ENCODE data around the gene TADA3. TPM values are rescaled to one million over a fixed set of nuclear protein-coding genes. Genes with fewer than 3 reads are reported as not detected.

The TADA3 gene
- polyA plus RNA-seq, 2 of the 4 experiments (the other 2 are of a cell fraction) = 42.6 to 50.3 TPM

- no peak for TF ChIP-seq RNF2 (IDR thresholded peaks at IDR 0.05; ENCODE audit: borderline replicate concordance, low read depth)
These were observed 998 bp upstream of the TADA3 start (continued) for GRCh38 chr3:9793161-9793781.

DNA sequence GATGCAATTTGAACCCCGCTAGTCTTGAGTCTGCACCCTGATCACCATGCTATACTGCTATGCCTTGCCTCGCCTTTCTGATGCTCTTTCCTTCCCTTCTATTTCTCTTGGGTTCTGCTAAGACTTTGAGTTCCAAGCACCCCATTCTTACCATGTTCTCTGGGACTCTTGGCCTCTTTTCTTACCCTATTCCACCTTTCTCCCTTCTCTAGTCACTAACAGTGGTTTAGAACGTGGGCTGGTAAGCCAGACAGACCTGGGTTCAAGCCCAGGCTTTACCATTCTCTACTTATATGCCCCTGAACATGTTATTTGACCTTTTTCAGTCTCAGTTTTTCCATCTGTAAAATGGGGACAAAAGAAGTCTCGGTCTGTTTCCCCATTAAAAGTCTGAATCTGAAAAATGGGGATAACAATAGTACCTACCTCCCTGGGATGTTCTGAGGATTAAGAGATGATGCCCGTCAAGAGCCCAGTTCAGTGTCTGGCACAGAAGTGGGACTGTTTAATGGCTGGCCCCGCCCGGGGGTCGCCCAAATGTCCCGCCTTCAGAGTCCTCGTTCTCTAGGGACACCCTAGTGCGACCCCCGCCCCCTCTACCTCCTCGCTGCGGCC lies 376 bp downstream of the TADA3 start:
- ATAC-seq (no peak), FAIRE-seq (no peak), DNase-seq (ENCODE audit: low read depth in 1 of 2, low spot score in 1 of 2) (no peak)
- H3K4me3 ChIP-seq = peak overlapping the region; percentile 68
- WGBS (ENCODE audit: missing lambda C conversion rate) = 23% methylated on average over 9 of the region's 14 CpGs
- H3K27ac ChIP-seq = peak overlapping the region; percentile 95 to 97
- H3K4me1 ChIP-seq = peaks cover 21% of the 10 kb centered on the region
- CTCF ChIA-PET = interaction anchor here (0.6 to 2.5 kb wide), 9 partner anchors 10 to 155 kb away, joined by 3 to 9 read pairs (median 5); no protein-coding TSS in a partner anchor
- no peaks in the 10 kb centered on the region for H3K9me3 ChIP-seq
- POLR2A ChIA-PET = interaction anchor here (0.6 to 1.6 kb wide), 10 partner anchors 7 to 325 kb away, joined by 3 to 17 read pairs (median 4); partner anchors contain the start of genes BRPF1, CAMK1, OGG1 and TTLL3
- H3K4me2 ChIP-seq = peak overlapping the region; percentile 86
- TF ChIP-seq ZSCAN20 (CRISPR knock-in tag; IDR thresholded peaks at IDR 0.05) (no peak), TFCP2L1 (CRISPR knock-in tag; IDR thresholded peaks at IDR 0.05) (no peak), ZC3H11A (IDR thresholded peaks at IDR 0.05) (no peak), MAZ (IDR thresholded peaks at IDR 0.05; ENCODE audit: borderline replicate concordance, low read depth, low read length) (no peak), FOXS1 (CRISPR knock-in tag; IDR thresholded peaks at IDR 0.05) (no peak), FOSB (CRISPR knock-in tag; IDR thresholded peaks at IDR 0.05) (peak; percentile 79; the same call in 1 of the 2 replicates), RCOR1 (IDR thresholded peaks at IDR 0.05; ENCODE audit: low read depth, low read length) (0 out of 2 replicates have a peak, but pooled peaks have one; percentile 10), ESRRA (IDR thresholded peaks at IDR 0.05; ENCODE audit: borderline replicate concordance, low read length) (peak; percentile 32; the same call in 1 of the 2 replicates), RFX5 (IDR thresholded peaks at IDR 0.05) (no peak), HES2 (IDR thresholded peaks at IDR 0.05) (no peak), JUNB (IDR thresholded peaks at IDR 0.05) (no peak), POLR2A (IDR thresholded peaks at IDR 0.05; ENCODE audit: low read length) (no peak; the same call in 1 of the 2 replicates), RARB (CRISPR knock-in tag; IDR thresholded peaks at IDR 0.05) (no peak), HOXB5 (CRISPR knock-in tag; IDR thresholded peaks at IDR 0.05) (no peak), GATA3 (IDR thresholded peaks at IDR 0.05; ENCODE audit: borderline replicate concordance) (no peak), HEYL (CRISPR knock-in tag; IDR thresholded peaks at IDR 0.05) (no peak), EP300 (IDR thresholded peaks at IDR 0.05) (no peak), HDAC2 (IDR thresholded peaks at IDR 0.05) (peak; percentile 78; the same call in 1 of the 2 replicates), ZFP36 (IDR thresholded peaks at IDR 0.05; ENCODE audit: borderline replicate concordance, partially characterized antibody) (no peak), PBX3 (IDR thresholded peaks at IDR 0.05) (no peak), EHF (CRISPR knock-in tag; IDR thresholded peaks at IDR 0.05) (no peak; the same call in 1 of the 2 replicates), CTCF (IDR thresholded peaks at IDR 0.05) (no peak), TP53 (CRISPR knock-in tag; IDR thresholded peaks at IDR 0.05) (no peak), CEBPB (IDR thresholded peaks at IDR 0.05) (no peak), ELK1 (IDR thresholded peaks at IDR 0.05; ENCODE audit: low read depth, low read length) (no peak), SREBF2 (IDR thresholded peaks at IDR 0.05) (no peak), CHD2 (IDR thresholded peaks at IDR 0.05; ENCODE audit: low read length, partially characterized antibody) (peak; percentile 20), KDM1A (IDR thresholded peaks at IDR 0.05; ENCODE audit: low read depth) (peak; percentile 96), HOXA7 (CRISPR knock-in tag; IDR thresholded peaks at IDR 0.05) (no peak), PHF8 (IDR thresholded peaks at IDR 0.05; ENCODE audit: borderline replicate concordance, low read depth) (peak; percentile 74), NFE2L2 (conservative IDR thresholded peaks at IDR 0.05; ENCODE audit: low read length) (no peak), CHD4 (IDR thresholded peaks at IDR 0.05; ENCODE audit: borderline replicate concordance) (no peak; the same call in 1 of the 2 replicates), RNF2 (IDR thresholded peaks at IDR 0.05; ENCODE audit: borderline replicate concordance, low read depth) (no peak)
- TF ChIP-seq, protein P1, sequence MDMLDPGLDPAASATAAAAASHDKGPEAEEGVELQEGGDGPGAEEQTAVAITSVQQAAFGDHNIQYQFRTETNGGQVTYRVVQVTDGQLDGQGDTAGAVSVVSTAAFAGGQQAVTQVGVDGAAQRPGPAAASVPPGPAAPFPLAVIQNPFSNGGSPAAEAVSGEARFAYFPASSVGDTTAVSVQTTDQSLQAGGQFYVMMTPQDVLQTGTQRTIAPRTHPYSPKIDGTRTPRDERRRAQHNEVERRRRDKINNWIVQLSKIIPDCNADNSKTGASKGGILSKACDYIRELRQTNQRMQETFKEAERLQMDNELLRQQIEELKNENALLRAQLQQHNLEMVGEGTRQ (IDR thresholded peaks at IDR 0.05) = no peak
- TF ChIP-seq, protein P2, sequence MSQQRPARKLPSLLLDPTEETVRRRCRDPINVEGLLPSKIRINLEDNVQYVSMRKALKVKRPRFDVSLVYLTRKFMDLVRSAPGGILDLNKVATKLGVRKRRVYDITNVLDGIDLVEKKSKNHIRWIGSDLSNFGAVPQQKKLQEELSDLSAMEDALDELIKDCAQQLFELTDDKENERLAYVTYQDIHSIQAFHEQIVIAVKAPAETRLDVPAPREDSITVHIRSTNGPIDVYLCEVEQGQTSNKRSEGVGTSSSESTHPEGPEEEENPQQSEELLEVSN (IDR thresholded peaks at IDR 0.05; ENCODE audit: borderline replicate concordance, low read depth) = no peak
